Caco-2 (cell line): ENCODE results near the gene PLB1. TPM values are rescaled to one million over a fixed set of nuclear protein-coding genes. Genes with fewer than 3 reads are reported as not detected.

ENCODE experiments used
- BruUV-seq: library from RNA; stranded (reverse); fragments of 400-500 nt; replicated peaks from 2 replicates; lab custom pipeline; 2021; lab: Mats Ljungman, UMichigan
- CTCF ChIA-PET: fragments of 300-600 bp; sonication (Branson Sonifier 250); formaldehyde crosslinking; loops from one replicate; lab custom pipeline; 2022; ENCODE audit warnings: antibody characterized with exemption; lab: Charles Lee
- POLR2A ChIA-PET: fragments of 300-600 bp; sonication (Branson Sonifier 250); formaldehyde crosslinking; loops from one replicate; lab custom pipeline; 2022; ENCODE audit warnings: antibody characterized with exemption; lab: Charles Lee
- DNase-seq, 2 experiments: peaks; one replicate each; pipeline versions ENCODE4 v3.0.0 to v3.0.0-alpha.2; 2020 to 2022
- H3K27me3 ChIP-seq: replicated peaks from 2 replicates; pipeline ENCODE4 v1.6.0; 2011; ENCODE audit warnings: low read length; ENCODE audit not compliant: control insufficient read depth, insufficient read depth
- H3K36me3 ChIP-seq: 2 replicates; pipeline ENCODE4 v1.5.1; 2011; ENCODE audit warnings: low read length; ENCODE audit not compliant: control insufficient read depth, insufficient read depth
- H3K4me1 ChIP-seq: fragments of 250-450 bp; sonication (Bioruptor Pico); 2 replicates; pipeline ENCODE4 v1.5.1; 2020; ENCODE audit warnings: mild to moderate bottlenecking
- H3K4me3 ChIP-seq: 2 replicates; pipeline ENCODE4 v1.5.1; 2011; ENCODE audit warnings: low read depth, mild to moderate bottlenecking, control low read depth, low read length
- H3K9me3 ChIP-seq: fragments of 250-450 bp; sonication (Bioruptor Pico); 2 replicates; pipeline ENCODE4 v1.5.1; 2020; ENCODE audit warnings: mild to moderate bottlenecking, moderate library complexity
- H3K27ac Mint-ChIP-seq: one replicate; pipeline ENCODE4 v1.8.0; 2022; ENCODE audit warnings: mixed read lengths; ENCODE audit not compliant: unreplicated experiment
- H3K27me3 Mint-ChIP-seq: one replicate; pipeline ENCODE4 v1.8.0; 2022; ENCODE audit warnings: mixed read lengths; ENCODE audit not compliant: insufficient read depth, unreplicated experiment
- H3K36me3 Mint-ChIP-seq: one replicate; pipeline ENCODE4 v1.8.0; 2022; ENCODE audit warnings: mild to moderate bottlenecking, mixed read lengths; ENCODE audit not compliant: insufficient read depth, unreplicated experiment
- H3K4me1 Mint-ChIP-seq: one replicate; pipeline ENCODE4 v1.8.0; 2022; ENCODE audit warnings: low read depth, mixed read lengths; ENCODE audit not compliant: unreplicated experiment
- H3K4me3 Mint-ChIP-seq: one replicate; pipeline ENCODE4 v1.8.0; 2022; ENCODE audit warnings: mild to moderate bottlenecking, moderate library complexity, mixed read lengths; ENCODE audit not compliant: unreplicated experiment
- H3K9me3 Mint-ChIP-seq: one replicate; pipeline ENCODE4 v1.8.0; 2022; ENCODE audit warnings: mixed read lengths; ENCODE audit not compliant: unreplicated experiment
- CTCF ChIP-seq, 2 experiments: fragments of 200-600 bp in 1 of 2; IDR thresholded peaks; 1 replicate in 1 of 2; 2 replicates in 1 of 2; pipeline versions ENCODE4 v1.5.1 to v1.8.0; 2011 to 2022; ENCODE audit warnings: antibody characterized with exemption in 1 of 2, control low read depth in 1 of 2, inconsistent platforms in 1 of 2, low read depth in 1 of 2, low read length in 1 of 2, mild to moderate bottlenecking in 1 of 2, moderate library complexity in 1 of 2; ENCODE audit not compliant: insufficient read depth in 1 of 2, severe bottlenecking in 1 of 2, unreplicated experiment in 1 of 2
- intact Hi-C: fragments of 100-400 bp; cut with micrococcal nuclease; formaldehyde crosslinking; loops from one replicate; pipeline ENCODE4 v1.10.0; 2022; ENCODE audit not compliant: unreplicated experiment
- total RNA-seq: library from RNA; stranded (reverse); gene quantifications from 2 replicates; pipeline ENCODE4 v1.2.3, GENCODE V29; 2022

Gene PLB1
- total RNA-seq, 1 experiment from 2014 or later = 2.8 TPM

GRCh38 chr2:28465148-28465885 lies 30.5 kb upstream of the PLB1 start:
- Histone ChIP-seq H3K27me3 (no peaks in the 10 kb centered on the region), H3K4me1 (peaks cover 19% of the 10 kb centered on the region), H3K9me3 (peaks cover 9% of the 10 kb centered on the region), H3K4me3 (no peak overlapping the region), H3K36me3 (no peaks in the 10 kb centered on the region)
- Mint-ChIP-seq H3K4me1 (peaks cover 11% of the 10 kb centered on the region), H3K27me3 (no peaks in the 10 kb centered on the region), H3K4me3 (no peak overlapping the region), H3K27ac (no peak overlapping the region), H3K9me3 (peaks cover 31% of the 10 kb centered on the region), H3K36me3 (no peaks in the 10 kb centered on the region)
- ChIA-PET CTCF (interaction anchor here (0.6 to 1.0 kb wide), 2 partner anchors 46 to 68 kb away, joined by 3 read pairs; no protein-coding TSS in a partner anchor), POLR2A (no interaction called here)
- no peak for TF ChIP-seq CTCF (IDR thresholded peaks at IDR 0.05; ENCODE audit: insufficient read depth in 1 of 2, low read depth in 1 of 2, low read length in 1 of 2, severe bottlenecking in 1 of 2, unreplicated experiment in 1 of 2)
- no TSS peak for BruUV-seq
- DNase-seq = peak; percentile 36 to 62
- intact Hi-C loops = loop anchor here (10.0 kb wide), 1 partner anchor 79 kb away; no protein-coding TSS in a partner anchor

- intact Hi-C loops = loop anchor here (10.0 kb wide), 1 partner anchor 75 kb away; no protein-coding TSS in a partner anchor
- no peak for DNase-seq
- Mint-ChIP-seq H3K9me3 (peaks cover 2% of the 10 kb centered on the region), H3K27me3 (no peaks in the 10 kb centered on the region), H3K27ac (no peak overlapping the region), H3K36me3 (no peaks in the 10 kb centered on the region), H3K4me3 (no peak overlapping the region), H3K4me1 (peaks cover 23% of the 10 kb centered on the region)
- H3K9me3 ChIP-seq = no peaks in the 10 kb centered on the region
- H3K4me3 ChIP-seq = no peak overlapping the region
- TF ChIP-seq CTCF (IDR thresholded peaks at IDR 0.05; ENCODE audit: insufficient read depth in 1 of 2, low read depth in 1 of 2, low read length in 1 of 2, severe bottlenecking in 1 of 2, unreplicated experiment in 1 of 2) = no peak
- BruUV-seq = no TSS peak
- no peaks in the 10 kb centered on the region for H3K27me3 ChIP-seq
- ChIA-PET CTCF (no interaction called here), POLR2A (no interaction called here)
- no peaks in the 10 kb centered on the region for H3K36me3 ChIP-seq
- H3K4me1 ChIP-seq = peaks cover 27% of the 10 kb centered on the region
Observed at GRCh38 chr2:28469304-28469703, 26.6 kb upstream of the PLB1 start.

- Mint-ChIP-seq H3K36me3 (no peaks in the 10 kb centered on the region), H3K4me3 (no peak overlapping the region), H3K9me3 (peaks cover 9% of the 10 kb centered on the region), H3K4me1 (peaks cover 27% of the 10 kb centered on the region), H3K27me3 (no peaks in the 10 kb centered on the region), H3K27ac (no peak overlapping the region)
- DNase-seq = peak in 1 of 2 experiments; percentile 27
- POLR2A ChIA-PET = no interaction called here
- no TSS peak for BruUV-seq
- peaks cover 27% of the 10 kb centered on the region for H3K4me1 ChIP-seq
- intact Hi-C loops = loop anchor here (2.0 to 10.0 kb wide), 2 partner anchors 39 to 75 kb away; no protein-coding TSS in a partner anchor
- TF ChIP-seq CTCF (IDR thresholded peaks at IDR 0.05; ENCODE audit: insufficient read depth in 1 of 2, low read depth in 1 of 2, low read length in 1 of 2, severe bottlenecking in 1 of 2, unreplicated experiment in 1 of 2) = no peak
- no peaks in the 10 kb centered on the region for H3K36me3 ChIP-seq
- no peaks in the 10 kb centered on the region for H3K9me3 ChIP-seq
- no peaks in the 10 kb centered on the region for H3K27me3 ChIP-seq
- CTCF ChIA-PET = no interaction called here
- H3K4me3 ChIP-seq = no peak overlapping the region
Observed at GRCh38 chr2:28469947-28470535, 25.8 kb upstream of the PLB1 start.
